ENCODE data around the gene TFDP3.

- TF ChIP-seq CTCF (conservative IDR thresholded peaks at IDR 0.05 in 1 of 2, IDR thresholded peaks at IDR 0.05 in 1 of 2; ENCODE audit: low read depth in 1 of 2, low read length in 2 of 2) (no peak), EZH2 (IDR thresholded peaks at IDR 0.05; ENCODE audit: low read length, missing control alignments) (no peak)
Observed at GRCh38 chrX:133258481-133258880, 40.3 kb upstream of the TFDP3 start.
